Fibroblast of villous mesenchyme (primary cell): ENCODE data around the gene APC2. TPM values are rescaled to one million over a fixed set of nuclear protein-coding genes. Genes with fewer than 3 reads are reported as not detected.
A peak's percentile ranks its signal among the peaks of the same experiment; 100 is the strongest.

ENCODE experiments used
- DNase-seq: peaks from one replicate; pipeline ENCODE4 v3.0.0-alpha.2; 2010; ENCODE audit warnings: low read depth
- H3K4me3 ChIP-seq: 2 replicates; pipeline ENCODE4 v1.5.1; 2011; ENCODE audit warnings: low read depth, mild to moderate bottlenecking, low read length
- CTCF ChIP-seq: IDR thresholded peaks from 2 replicates; pipeline ENCODE4 v1.5.1; 2012; ENCODE audit warnings: low read depth, mild to moderate bottlenecking, low read length; ENCODE audit not compliant: insufficient read depth
- total RNA-seq: library from RNA; depleted of rRNA; stranded (reverse); fragments of >200 nt; gene quantifications from 2 replicates; pipeline ENCODE4 v1.2.3, GENCODE V29; 2012

APC2 gene
- total RNA-seq, 1 donor = 0.43 TPM

GRCh38 chr19:1406774-1407527 is 43.0 kb upstream of the APC2 start:
- H3K4me3 ChIP-seq = peak overlapping the region; percentile 72
- DNase-seq = peak; percentile 99
- TF ChIP-seq CTCF = peak; percentile 57

GRCh38 chr19:1407528-1408299 is 42.2 kb upstream of the APC2 start, which contains the start of gene DAZAP1:
Gene DAZAP1, plus strand, starts transcription at chr19:1407586. Its CDS starts 188 bp downstream, at chr19:1407774.
- TF ChIP-seq CTCF = no peak
- no peak for DNase-seq

GRCh38 chr19:1408300-1409203 is 41.4 kb upstream of the APC2 start:
- no peak for TF ChIP-seq CTCF
- peak; percentile 69 for DNase-seq
- peak overlapping the region; percentile 80 for H3K4me3 ChIP-seq

More at GRCh38 chr19:1407528-1408299, 42.2 kb upstream of the APC2 start, which contains the start of gene DAZAP1:
- H3K4me3 ChIP-seq = peak within 1 kb of the TSS; percentile 80

GRCh38 chr19:1409204-1410005 is 40.5 kb upstream of the APC2 start:
- DNase-seq = no peak
- TF ChIP-seq CTCF = no peak
- H3K4me3 ChIP-seq = peak overlapping the region; percentile 80

GRCh38 chr19:1410136-1410786 is 39.7 kb upstream of the APC2 start:
- TF ChIP-seq CTCF = no peak
- peak; percentile 80 for DNase-seq
- peak overlapping the region; percentile 80 for H3K4me3 ChIP-seq
